SK-N-SH (cell line): ENCODE results near the gene RAF1. TPM values are rescaled to one million over a fixed set of nuclear protein-coding genes. Genes with fewer than 3 reads are reported as not detected.

Experiments used
- CTCF ChIA-PET: fragments of 300-600, 350-600 bp; formaldehyde crosslinking; extraction: SDS; loops from one replicate; lab custom pipeline; 2021; lab: Yijun Ruan, JAX
- POLR2A ChIA-PET: fragments of 350-600 bp; sonication (Branson Sonifier 250); formaldehyde crosslinking; extraction: SDS; loops from one replicate; lab custom pipeline; 2020; ENCODE audit warnings: antibody characterized with exemption, inconsistent platforms; lab: Yijun Ruan, JAX
- DNase-seq: peaks from one replicate; pipeline ENCODE4 v3.0.0; 2012
- H2AFZ ChIP-seq: fragments of 200-600 bp; sonication (generic); 2 replicates; pipeline ENCODE4 v1.8.1; 2016; ENCODE audit warnings: antibody characterized with exemption, mild to moderate bottlenecking, low read depth
- H3F3A ChIP-seq: fragments of 200-600 bp; sonication (generic); replicated peaks from 2 replicates; pipeline ENCODE3; 2016; ENCODE audit warnings: antibody characterized with exemption, mild to moderate bottlenecking; ENCODE audit not compliant: insufficient read depth
- H3K27ac ChIP-seq, 2 experiments: fragments of 200-500 bp in 1 of 2; fragments of 200-600 bp in 1 of 2; sonication (Bioruptor generic) in 1 of 2; sonication (generic), shearing (Covaris generic) in 1 of 2; 2 replicates each; pipeline versions ENCODE4 v1.5.1 to v1.6.1; 2014 to 2016; ENCODE audit warnings: low read depth in 2 of 2, inconsistent platforms in 1 of 2, low read length in 1 of 2, mild to moderate bottlenecking in 1 of 2, mixed read lengths in 1 of 2
- H3K27me3 ChIP-seq: fragments of 200-600 bp; sonication (generic), shearing (Covaris generic); 2 replicates; pipeline ENCODE4 v1.6.1; 2016; ENCODE audit warnings: mixed run types; ENCODE audit not compliant: insufficient read depth
- H3K36me3 ChIP-seq, 2 experiments: fragments of 200-500 bp in 1 of 2; fragments of 200-600 bp in 1 of 2; sonication (Bioruptor generic) in 1 of 2; sonication (generic) in 1 of 2; replicated peaks in 1 of 2; 2 replicates each; pipeline versions ENCODE3 to v1.5.1; 2014 to 2016; ENCODE audit warnings: low read length in 1 of 2, mild to moderate bottlenecking in 1 of 2; ENCODE audit not compliant: insufficient read depth in 2 of 2, control insufficient read depth in 1 of 2
- H3K4me1 ChIP-seq, 2 experiments: fragments of 200-500 bp in 1 of 2; fragments of 200-600 bp in 1 of 2; sonication (Bioruptor generic) in 1 of 2; sonication (generic), shearing (Covaris generic) in 1 of 2; 2 replicates each; pipeline versions ENCODE4 v1.5.1 to v1.6.1; 2014 to 2016; ENCODE audit warnings: low read depth in 1 of 2, low read length in 1 of 2, mixed run types in 1 of 2; ENCODE audit not compliant: insufficient read depth in 2 of 2, control insufficient read depth in 1 of 2
- H3K4me2 ChIP-seq: fragments of 200-600 bp; sonication (generic), shearing (Covaris generic); 2 replicates; pipeline ENCODE4 v1.6.1; 2017; ENCODE audit warnings: mixed run types
- H3K4me3 ChIP-seq, 2 experiments: fragments of 200-500 bp in 1 of 2; fragments of 200-600 bp in 1 of 2; sonication (Bioruptor generic) in 1 of 2; sonication (generic), shearing (Covaris generic) in 1 of 2; 2 replicates each; pipeline versions ENCODE4 v1.5.1 to v1.8.1; 2014 to 2016; ENCODE audit warnings: low read depth in 2 of 2, inconsistent platforms in 1 of 2, low read length in 1 of 2, mild to moderate bottlenecking in 1 of 2, mixed read lengths in 1 of 2, moderate library complexity in 1 of 2
- H3K79me2 ChIP-seq: fragments of 200-600 bp; sonication (generic); 2 replicates; pipeline ENCODE4 v1.8.1; 2017; ENCODE audit warnings: mild to moderate bottlenecking; ENCODE audit not compliant: insufficient read depth
- H3K9ac ChIP-seq: fragments of 200-600 bp; sonication (generic); 2 replicates; pipeline ENCODE4 v1.6.1; 2017; ENCODE audit warnings: mixed run types
- H3K9me2 ChIP-seq: fragments of 200-600 bp; sonication (generic); 2 replicates; pipeline ENCODE4 v1.6.1; 2017; ENCODE audit warnings: mixed run types
- H3K9me3 ChIP-seq: fragments of 200-600 bp; sonication (generic); 2 replicates; pipeline ENCODE4 v1.6.1; 2017; ENCODE audit warnings: mixed run types, mild to moderate bottlenecking, moderate library complexity
- H4K20me1 ChIP-seq: fragments of 200-600 bp; sonication (generic); 2 replicates; pipeline ENCODE4 v1.6.1; 2017; ENCODE audit warnings: mild to moderate bottlenecking, mixed run types; ENCODE audit not compliant: insufficient read depth
- ELF1 ChIP-seq: IDR thresholded peaks from 2 replicates; pipeline ENCODE4 v1.4.0; 2012
- EP300 ChIP-seq, 2 experiments: IDR thresholded peaks; 2 replicates each; pipeline versions ENCODE4 v1.4.0 to v1.6.1; 2012; ENCODE audit warnings: borderline replicate concordance in 1 of 2, low read depth in 1 of 2, low read length in 1 of 2
- EZH2phosphoT487 ChIP-seq: fragments of 200-600 bp; sonication (generic); IDR thresholded peaks from 2 replicates; pipeline ENCODE4 v1.6.1; 2017; ENCODE audit warnings: low read depth, mixed run types, mild to moderate bottlenecking, antibody characterized with exemption, moderate library complexity, borderline replicate concordance
- FOSL2 ChIP-seq: IDR thresholded peaks from 2 replicates; pipeline ENCODE4 v1.4.0; 2012; ENCODE audit warnings: low read depth, mild to moderate bottlenecking, moderate library complexity, borderline replicate concordance
- FOXJ3 ChIP-seq: sonication (generic); formaldehyde crosslinking; IDR thresholded peaks from 2 replicates; pipeline ENCODE4 v1.5.1; 2020; ENCODE audit warnings: mild to moderate bottlenecking, missing genetic modification reagents
- GATA2 ChIP-seq: sonication (generic); formaldehyde crosslinking; IDR thresholded peaks from 2 replicates; pipeline ENCODE4 v1.5.0; 2020; ENCODE audit warnings: mild to moderate bottlenecking, missing genetic modification reagents
- JUND ChIP-seq: IDR thresholded peaks from 2 replicates; pipeline ENCODE4 v1.4.0; 2012
- MAX ChIP-seq: IDR thresholded peaks from 2 replicates; pipeline ENCODE4 v1.4.0; 2012; ENCODE audit warnings: low read depth
- MEF2A ChIP-seq: IDR thresholded peaks from 2 replicates; pipeline ENCODE4 v1.4.0; 2012; ENCODE audit warnings: low read depth, borderline replicate concordance
- MXI1 ChIP-seq: IDR thresholded peaks from 2 replicates; pipeline ENCODE4 v1.6.1; 2012; ENCODE audit warnings: mild to moderate bottlenecking, low read depth, low read length, improper control_type of control experiment
- NFIC ChIP-seq: IDR thresholded peaks from 2 replicates; pipeline ENCODE4 v1.4.0; 2012; ENCODE audit warnings: borderline replicate concordance
- NRF1 ChIP-seq: IDR thresholded peaks from 2 replicates; pipeline ENCODE4 v1.6.1; 2012; ENCODE audit warnings: low read depth, mild to moderate bottlenecking, low read length
- RAD21 ChIP-seq: IDR thresholded peaks from 2 replicates; pipeline ENCODE4 v1.6.1; 2012; ENCODE audit warnings: mild to moderate bottlenecking, low read length
- RCOR1 ChIP-seq: fragments of 150-350 bp; IDR thresholded peaks from 2 replicates; pipeline ENCODE4 v1.6.1; 2017; ENCODE audit warnings: antibody characterized with exemption, low read length
- REST ChIP-seq: IDR thresholded peaks from 2 replicates; pipeline ENCODE4 v1.6.1; 2012; ENCODE audit warnings: mild to moderate bottlenecking, low read depth, low read length, moderate library complexity
- RXRA ChIP-seq: IDR thresholded peaks from 2 replicates; pipeline ENCODE4 v1.4.0; 2012; ENCODE audit warnings: low read depth, mild to moderate bottlenecking, borderline replicate concordance
- WGBS: methylation state at CpG from one replicate; pipeline ENCODE4 v1.1.6; 2017; ENCODE audit warnings: low lambda C conversion rate; 5-methylcytosine and 5-hydroxymethylcytosine counted together
- polyA plus RNA-seq, 3 experiments: library from polyadenylated mRNA; depleted of rRNA; stranded (reverse); fragments of >200 nt; gene quantifications; 2 replicates each; pipeline ENCODE4 v1.2.3, GENCODE V29; 2012
- TF ChIP-seq, protein P1 (sequence below): IDR thresholded peaks from 2 replicates; pipeline ENCODE4 v1.4.0; 2012; ENCODE audit warnings: low read depth, borderline replicate concordance
- TF ChIP-seq, protein P2 (sequence below): fragments of 150-350 bp; IDR thresholded peaks from 2 replicates; pipeline ENCODE4 v1.6.1; 2016; ENCODE audit warnings: mild to moderate bottlenecking, low read depth, low read length

Gene RAF1
- polyA plus RNA-seq, 1 of the 3 experiments (the other 2 are of a cell fraction), result 58.7 TPM

GRCh38 chr3:12558706-12559105 lies 105.2 kb downstream of the RAF1 start:
- Histone ChIP-seq H3K9ac (peak overlapping the region; percentile 87; the same call in 1 of the 2 replicates), H3K9me3 (no peaks in the 10 kb centered on the region), H4K20me1 (peaks cover 54% of the 10 kb centered on the region), H3K36me3 (no peaks in the 10 kb centered on the region), H3K27ac (no peak overlapping the region), H3F3A (no peaks in the 10 kb centered on the region), H3K4me2 (peak overlapping the region; percentile 74), H3K4me3 (peak overlapping the region; percentile 92 to 94; a peak in 2 of 4 replicates), H3K79me2 (peaks cover 67% of the 10 kb centered on the region), H2AFZ (no peak overlapping the region), H3K4me1 (peaks cover 8 to 16% of the 10 kb centered on the region in 2 experiments; a peak in 3 of 4 replicates), H3K9me2 (no peaks in the 10 kb centered on the region), H3K27me3 (no peaks in the 10 kb centered on the region)
- ChIA-PET POLR2A (interaction anchor here (0.7 kb wide), 1 partner anchor 39 kb away, joined by 3 read pairs; no protein-coding TSS in a partner anchor), CTCF (interaction anchor here (1.1 to 1.3 kb wide), 2 partner anchors 18 to 57 kb away, joined by 3 to 4 read pairs; no protein-coding TSS in a partner anchor)
- no peak for DNase-seq
- 89% methylated on average over 4 of the region's 4 CpGs for WGBS
- TF ChIP-seq NRF1 (no peak), RXRA (no peak), MXI1 (no peak), RCOR1 (no peak), EP300 (IDR thresholded peaks at IDR 0.05; ENCODE audit: borderline replicate concordance in 1 of 2, low read depth in 1 of 2, low read length in 1 of 2) (no peak), FOXJ3 (no peak), JUND (no peak), MAX (no peak), FOSL2 (no peak), MEF2A (no peak), ELF1 (no peak)
- TF ChIP-seq, protein P1, sequence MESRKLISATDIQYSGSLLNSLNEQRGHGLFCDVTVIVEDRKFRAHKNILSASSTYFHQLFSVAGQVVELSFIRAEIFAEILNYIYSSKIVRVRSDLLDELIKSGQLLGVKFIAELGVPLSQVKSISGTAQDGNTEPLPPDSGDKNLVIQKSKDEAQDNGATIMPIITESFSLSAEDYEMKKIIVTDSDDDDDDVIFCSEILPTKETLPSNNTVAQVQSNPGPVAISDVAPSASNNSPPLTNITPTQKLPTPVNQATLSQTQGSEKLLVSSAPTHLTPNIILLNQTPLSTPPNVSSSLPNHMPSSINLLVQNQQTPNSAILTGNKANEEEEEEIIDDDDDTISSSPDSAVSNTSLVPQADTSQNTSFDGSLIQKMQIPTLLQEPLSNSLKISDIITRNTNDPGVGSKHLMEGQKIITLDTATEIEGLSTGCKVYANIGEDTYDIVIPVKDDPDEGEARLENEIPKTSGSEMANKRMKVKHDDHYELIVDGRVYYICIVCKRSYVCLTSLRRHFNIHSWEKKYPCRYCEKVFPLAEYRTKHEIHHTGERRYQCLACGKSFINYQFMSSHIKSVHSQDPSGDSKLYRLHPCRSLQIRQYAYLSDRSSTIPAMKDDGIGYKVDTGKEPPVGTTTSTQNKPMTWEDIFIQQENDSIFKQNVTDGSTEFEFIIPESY, result no peak
- TF ChIP-seq, all 33 proteins: peak for 0

DNA sequence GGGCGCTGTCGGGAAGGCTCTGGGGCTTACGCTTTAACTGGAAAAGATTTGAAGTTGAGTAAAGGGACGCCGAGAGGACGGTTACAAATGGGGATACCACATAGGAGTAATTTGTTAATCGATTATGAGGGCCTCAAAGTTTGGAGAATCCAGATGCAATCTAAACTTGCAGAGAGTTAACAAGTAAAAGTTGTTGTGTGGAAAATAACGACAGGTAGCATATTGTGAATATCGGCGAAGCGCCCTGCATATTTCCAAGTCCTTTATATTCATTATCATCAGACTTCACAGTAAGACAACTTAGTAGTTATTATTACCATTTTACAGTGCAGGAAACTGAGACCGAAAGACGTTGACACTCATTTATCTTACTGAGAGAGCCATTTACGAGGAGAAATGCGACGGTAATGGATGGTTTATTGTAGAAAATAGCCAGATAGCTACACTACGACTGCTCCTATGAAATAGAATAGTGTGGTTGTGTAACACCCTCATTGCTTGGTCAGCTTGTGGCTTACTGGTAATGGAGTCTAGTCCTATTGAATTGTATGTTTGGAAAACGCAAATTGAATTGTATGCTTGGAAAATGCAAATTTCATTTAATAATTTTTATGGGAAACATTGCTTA lies 106.3 kb downstream of the RAF1 start:
- 2% methylated on average over 18 of the region's 18 CpGs for WGBS
- peaks cover 48% of the 10 kb centered on the region for H4K20me1 ChIP-seq
- H3K4me2 ChIP-seq, result peak overlapping the region; percentile 74
- peak overlapping the region; percentile 92 to 94 for H3K4me3 ChIP-seq
- H3K9me2 ChIP-seq, result no peaks in the 10 kb centered on the region
- no peaks in the 10 kb centered on the region for H3K9me3 ChIP-seq
- DNase-seq, result no peak
- peaks cover 8 to 16% of the 10 kb centered on the region in 2 experiments; a peak in 3 of 4 replicates for H3K4me1 ChIP-seq
- peaks cover 57% of the 10 kb centered on the region for H3K79me2 ChIP-seq
- no peaks in the 10 kb centered on the region for H3K27me3 ChIP-seq
- POLR2A ChIA-PET, result interaction anchor here (1.2 kb wide), 1 partner anchor 27 kb away, joined by 4 read pairs; no protein-coding TSS in a partner anchor
- H2AFZ ChIP-seq, result peak overlapping the region; percentile 77; the same call in 1 of the 2 replicates
- H3K27ac ChIP-seq, result peak overlapping the region; percentile 93 to 96
- H3K9ac ChIP-seq, result peak overlapping the region; percentile 87
- H3F3A ChIP-seq, result no peaks in the 10 kb centered on the region
- H3K36me3 ChIP-seq, result no peaks in the 10 kb centered on the region
- CTCF ChIA-PET, result interaction anchor here (1.1 to 1.6 kb wide), 2 partner anchors 58 to 279 kb away, joined by 3 to 4 read pairs; no protein-coding TSS in a partner anchor
- TF ChIP-seq, protein P2, sequence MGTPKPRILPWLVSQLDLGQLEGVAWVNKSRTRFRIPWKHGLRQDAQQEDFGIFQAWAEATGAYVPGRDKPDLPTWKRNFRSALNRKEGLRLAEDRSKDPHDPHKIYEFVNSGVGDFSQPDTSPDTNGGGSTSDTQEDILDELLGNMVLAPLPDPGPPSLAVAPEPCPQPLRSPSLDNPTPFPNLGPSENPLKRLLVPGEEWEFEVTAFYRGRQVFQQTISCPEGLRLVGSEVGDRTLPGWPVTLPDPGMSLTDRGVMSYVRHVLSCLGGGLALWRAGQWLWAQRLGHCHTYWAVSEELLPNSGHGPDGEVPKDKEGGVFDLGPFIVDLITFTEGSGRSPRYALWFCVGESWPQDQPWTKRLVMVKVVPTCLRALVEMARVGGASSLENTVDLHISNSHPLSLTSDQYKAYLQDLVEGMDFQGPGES, result no peak
- no peak for TF ChIP-seq RAD21
- no peak for TF ChIP-seq REST
- no peak for TF ChIP-seq FOXJ3
- TF ChIP-seq, protein P1, result no peak
- TF ChIP-seq GATA2, result no peak
- TF ChIP-seq EZH2phosphoT487, result no peak
- no peak for TF ChIP-seq NFIC
